K562 (cell line): ENCODE results near the gene CRYBB2. TPM values are rescaled to one million over a fixed set of nuclear protein-coding genes. Genes with fewer than 3 reads are reported as not detected.
A peak's percentile ranks its signal among the peaks of the same experiment; 100 is the strongest.
"Not testable (repeated sequence)": the region's sequence is repeated elsewhere in the genome, so short reads cannot be mapped to it uniquely, and the experiment has no call there.

ENCODE experiments used
- ATAC-seq: fragments of 200-7000 bp; cut with Tn5 transposase; 3 replicates; pipeline ENCODE4 v1.9.1; 2020; ENCODE audit warnings: moderate library complexity
- BruUV-seq: library from RNA; stranded (reverse); fragments of 400-500 nt; replicated peaks from 2 replicates; lab custom pipeline; 2021; lab: Mats Ljungman, UMichigan
- CTCF ChIA-PET: fragments of 300-600 bp; formaldehyde crosslinking; extraction: SDS; loops from one replicate; lab custom pipeline; 2021; ENCODE audit warnings: low intra/inter-chr PET ratio; lab: Yijun Ruan, JAX
- POLR2A ChIA-PET: fragments of 300-600, 350-650 bp; sonication (Branson Sonifier 250); formaldehyde crosslinking; extraction: SDS; loops from one replicate; lab custom pipeline; 2021; ENCODE audit warnings: antibody characterized with exemption, inconsistent platforms; lab: Yijun Ruan, JAX
- DNase-seq, 4 experiments: peaks; one replicate each; pipeline versions ENCODE4 v3.0.0 to v3.0.0-alpha.2; 2011 to 2018; ENCODE audit warnings: low spot score in 3 of 4, mixed read lengths in 3 of 4; ENCODE audit errors: extremely low read depth in 1 of 4
- FAIRE-seq: peaks from 2 replicates; lab custom pipeline; 2011; peaks lifted over from hg19 to GRCh38; lab: Jason Lieb, UNC
- H2AFZ ChIP-seq: 2 replicates; pipeline ENCODE4 v1.6.0; 2011; ENCODE audit warnings: low read depth, low read length, control low read depth, inconsistent platforms
- H3K27ac ChIP-seq: fragments of 200-600 bp; 3 replicates; pipeline ENCODE4 v1.8.0; 2011; ENCODE audit warnings: low read depth, mild to moderate bottlenecking, control low read depth, inconsistent platforms, low read length, moderate library complexity, mixed read lengths; ENCODE audit errors: extremely low read depth
- H3K27me3 ChIP-seq, 2 experiments: fragments of 300-600 bp in 1 of 2; 2 replicates in 1 of 2; 3 replicates in 1 of 2; pipeline versions ENCODE4 v1.6.0 to v1.8.0; 2011; ENCODE audit warnings: inconsistent platforms in 2 of 2, low read length in 2 of 2, mild to moderate bottlenecking in 1 of 2, mixed read lengths in 1 of 2, moderate library complexity in 1 of 2; ENCODE audit not compliant: control insufficient read depth in 2 of 2, insufficient read depth in 2 of 2
- H3K36me3 ChIP-seq: fragments of 300-600 bp; 3 replicates; pipeline ENCODE4 v1.8.0; 2011; ENCODE audit warnings: mild to moderate bottlenecking, low read length, inconsistent platforms; ENCODE audit not compliant: control insufficient read depth, insufficient read depth
- H3K4me1 ChIP-seq, 2 experiments: fragments of 200-600 bp in 1 of 2; replicated peaks in 1 of 2; 2 replicates in 1 of 2; 3 replicates in 1 of 2; pipeline versions ENCODE4 v1.5.1 to v1.8.0; 2011; ENCODE audit warnings: inconsistent platforms in 2 of 2, low read length in 2 of 2, mild to moderate bottlenecking in 1 of 2, mixed read lengths in 1 of 2, moderate library complexity in 1 of 2; ENCODE audit not compliant: control insufficient read depth in 2 of 2, insufficient read depth in 2 of 2
- H3K4me2 ChIP-seq: 2 replicates; pipeline ENCODE4 v1.6.1; 2011; ENCODE audit warnings: low read length, control low read depth, inconsistent platforms, mixed read lengths; ENCODE audit not compliant: insufficient read depth
- H3K4me3 ChIP-seq: fragments of 200-600 bp; sonication (generic), shearing (Covaris generic); 2 replicates; pipeline ENCODE4 v1.5.1; 2016; ENCODE audit warnings: control low read depth, inconsistent platforms
- H3K79me2 ChIP-seq: fragments of 200-600 bp; 3 replicates; pipeline ENCODE4 v1.8.0; 2011; ENCODE audit warnings: low read length, inconsistent platforms; ENCODE audit not compliant: control insufficient read depth, insufficient read depth
- H3K9ac ChIP-seq, 2 experiments: 2 replicates each; pipeline versions ENCODE4 v1.6.0 to v1.6.1; 2011; ENCODE audit warnings: low read depth in 2 of 2, low read length in 2 of 2, control low read depth in 1 of 2, inconsistent platforms in 1 of 2, mild to moderate bottlenecking in 1 of 2, mixed read lengths in 1 of 2; ENCODE audit not compliant: insufficient read depth in 1 of 2
- H3K9me1 ChIP-seq: one replicate; pipeline ENCODE4 v1.6.0; 2011; ENCODE audit warnings: inconsistent platforms, mild to moderate bottlenecking, low read length, moderate library complexity; ENCODE audit not compliant: control insufficient read depth, insufficient read depth
- H3K9me3 ChIP-seq: replicated peaks from 2 replicates; pipeline ENCODE4 v1.5.1; 2011; ENCODE audit warnings: low read depth, low read length, inconsistent platforms; ENCODE audit not compliant: control insufficient read depth, insufficient read depth
- H4K20me1 ChIP-seq: replicated peaks from 2 replicates; pipeline ENCODE4 v1.6.1; 2011; ENCODE audit warnings: low read length, inconsistent platforms, mixed read lengths; ENCODE audit not compliant: control insufficient read depth, insufficient read depth
- DDX20 ChIP-seq: fragments of 450-650 bp; IDR thresholded peaks from 2 replicates; pipeline ENCODE4 v1.6.1; 2016; ENCODE audit warnings: missing genetic modification characterization, low read depth, mild to moderate bottlenecking, missing compliant biosample characterization, moderate library complexity
- E2F8 ChIP-seq: fragments of 450-650 bp; IDR thresholded peaks from 2 replicates; pipeline ENCODE4 v1.7.1; 2018; ENCODE audit warnings: mild to moderate bottlenecking, low read depth; ENCODE audit not compliant: partially characterized antibody
- IFI16 ChIP-seq: fragments of 250-450 bp; sonication (Bioruptor Pico); IDR thresholded peaks from 2 replicates; pipeline ENCODE4 v2.1.2; 2022; ENCODE audit warnings: mild to moderate bottlenecking, inconsistent platforms
- MBD2 ChIP-seq: sonication (generic); IDR thresholded peaks from 2 replicates; pipeline ENCODE4 v1.6.1; 2016; ENCODE audit warnings: low read depth, borderline replicate concordance
- MYC ChIP-seq, 2 experiments: fragments of 250-450 bp in 1 of 2; sonication (Bioruptor Pico) in 1 of 2; IDR thresholded peaks; 2 replicates each; pipeline versions ENCODE4 v1.5.1 to v1.6.1; 2012 to 2021; ENCODE audit warnings: low read depth in 2 of 2, borderline replicate concordance in 1 of 2, improper control_type of control experiment in 1 of 2, low read length in 1 of 2, mild to moderate bottlenecking in 1 of 2, moderate library complexity in 1 of 2
- NRF1 ChIP-seq, 2 experiments: fragments of 450-650 bp; IDR thresholded peaks in 1 of 2; conservative IDR thresholded peaks in 1 of 2; 2 replicates each; pipeline ENCODE4 v1.6.1; 2014; ENCODE audit warnings: mild to moderate bottlenecking in 2 of 2
- SAFB ChIP-seq: fragments of 200-400 bp; formaldehyde crosslinking; IDR thresholded peaks from 2 replicates; pipeline ENCODE4 v1.6.1; 2017; ENCODE audit warnings: low read depth, low read length, borderline replicate concordance
- SMAD4 ChIP-seq: fragments of 250-450 bp; sonication (Bioruptor Pico); conservative IDR thresholded peaks from 2 replicates; pipeline ENCODE4 v1.8.0; 2021; ENCODE audit warnings: inconsistent platforms, mild to moderate bottlenecking, moderate library complexity
- ZNF124 ChIP-seq: sonication (generic); formaldehyde crosslinking; IDR thresholded peaks from 2 replicates; pipeline ENCODE4 v1.8.1; 2022; ENCODE audit warnings: missing genetic modification reagents
- ZNF146 ChIP-seq: IDR thresholded peaks from one replicate; pipeline ENCODE4 v1.6.1; 2018; ENCODE audit warnings: missing compliant biosample characterization; ENCODE audit not compliant: unreplicated experiment
- ZNF24 ChIP-seq: fragments of 450-650 bp; IDR thresholded peaks from 2 replicates; pipeline ENCODE4 v1.6.1; 2016
- ZNF584 ChIP-seq: fragments of 200-800 bp; sonication (Bioruptor generic); IDR thresholded peaks from 2 replicates; pipeline ENCODE4 v1.6.1; 2016; ENCODE audit warnings: low read depth, mild to moderate bottlenecking, missing genetic modification characterization, missing compliant biosample characterization
- WGBS: fragments of 100-300 bp; shearing (Covaris generic); methylation state at CpG from one replicate; pipeline ENCODE4 v1.1.6; 2016; ENCODE audit warnings: low coverage, mixed read lengths; ENCODE audit not compliant: insufficient coverage; ENCODE audit errors: missing lambda C conversion rate; 5-methylcytosine and 5-hydroxymethylcytosine counted together
- in situ Hi-C: fragments of 300-500 bp; cut with MboI; formaldehyde crosslinking; loops from 4 replicates; pipeline ENCODE4 v1.15.0; 2018; ENCODE audit warnings: inconsistent platforms, mixed read lengths
- intact Hi-C: fragments of 100-400 bp; cut with micrococcal nuclease; formaldehyde crosslinking; loops from 2 replicates; pipeline ENCODE4 v1.14.2; 2022
- polyA plus RNA-seq, 8 experiments: library from polyadenylated mRNA; depleted of rRNA in 4 of 8; stranded (reverse) in 5 of 8; unstranded in 3 of 8; fragments of >200 nt; fragmentation: Nextera tagmentation in 2 of 8; fragmentation: Illumina TruSeq in 1 of 8; extraction: Ambion mirVana in 2 of 8; extraction: Trizol in 1 of 8; gene quantifications; 2 replicates each; pipeline versions ENCODE4 v1.2.1 to v1.2.3, GENCODE V29; 2011 to 2014; ENCODE audit warnings: inconsistent platforms in 1 of 8, missing spikeins in 1 of 8
- total RNA-seq, 7 experiments: library from RNA; depleted of rRNA in 6 of 7; stranded (reverse); fragments of >200 nt in 6 of 7; fragmentation: Illumina TruSeq in 2 of 7; extraction: Trizol in 2 of 7; gene quantifications; 2 replicates each; pipeline versions ENCODE4 v1.2.1 to v1.2.3, GENCODE V29; 2011 to 2021; ENCODE audit warnings: low replicate concordance in 1 of 7

The CRYBB2 gene
- total and polyA plus RNA-seq, 9 of the 15 experiments (the other 6 are each of a cell fraction or from before 2014, with no cell fraction given), result not detected

- DNase-seq, H4K20me1 ChIP-seq, CTCF ChIA-PET, H3K4me1 ChIP-seq, H3K36me3 ChIP-seq, H3K4me2 ChIP-seq, H3K9me3 ChIP-seq, H2AFZ ChIP-seq, POLR2A ChIA-PET, H3K27me3 ChIP-seq, FAIRE-seq, H3K9me1 ChIP-seq, H3K27ac ChIP-seq, ATAC-seq, BruUV-seq, H3K4me3 ChIP-seq, H3K9ac ChIP-seq, H3K79me2 ChIP-seq: not testable (repeated sequence)
- TF ChIP-seq ZNF146, result peak; percentile 14
- in situ Hi-C loops, result loop anchor here (10.0 kb wide), 1 partner anchor 101 kb away; no protein-coding TSS in a partner anchor
- intact Hi-C loops, result loop anchor here (10.0 kb wide), 1 partner anchor 471 kb away; no protein-coding TSS in a partner anchor
Observed at GRCh38 chr22:25233706-25234105, 14.3 kb downstream of the CRYBB2 start.

GRCh38 chr22:25235547-25236290 is 16.3 kb downstream of the CRYBB2 start:
- Histone ChIP-seq H3K36me3 (no peaks in the 10 kb centered on the region), H3K4me3 (no peak overlapping the region), H3K27me3 (no peaks in the 10 kb centered on the region), H4K20me1 (no peaks in the 10 kb centered on the region), H3K9me3 (no peaks in the 10 kb centered on the region), H3K4me1 (peaks cover 0 to 5% of the 10 kb centered on the region in 2 experiments; a peak in 1 of 5 replicates), H3K9me1 (no peaks in the 10 kb centered on the region), H3K9ac (no peak overlapping the region), H3K79me2 (no peaks in the 10 kb centered on the region), H3K27ac (no peak overlapping the region), H2AFZ (no peak overlapping the region), H3K4me2 (no peak overlapping the region)
- FAIRE-seq, result peak; percentile 75
- in situ Hi-C loops, result loop anchor here (10.0 kb wide), 1 partner anchor 99 kb away; no protein-coding TSS in a partner anchor
- intact Hi-C loops, result loop anchor here (5.0 to 10.0 kb wide), 2 partner anchors 97 to 469 kb away; no protein-coding TSS in a partner anchor
- ChIA-PET POLR2A (no interaction called here), CTCF (no interaction called here)
- peak; percentile 100 for ATAC-seq
- DNase-seq, result peak; percentile 84 to 100 (median 99)
- under 1% methylated on average over 27 of the region's 30 CpGs for WGBS
- BruUV-seq, result no TSS peak
- TF ChIP-seq E2F8 (no peak), MBD2 (no peak), NRF1 (conservative IDR thresholded peaks at IDR 0.05 in 1 of 2, IDR thresholded peaks at IDR 0.05 in 1 of 2) (peak; percentile 69 to 72), DDX20 (no peak), ZNF584 (no peak), ZNF124 (CRISPR knock-in tag) (no peak), ZNF24 (no peak), SAFB (no peak), MYC (IDR thresholded peaks at IDR 0.05; ENCODE audit: low read depth, low read length) (no peak), MYC (CRISPR knock-in tag; IDR thresholded peaks at IDR 0.05; ENCODE audit: borderline replicate concordance, low read depth) (no peak), IFI16 (no peak), SMAD4 (CRISPR knock-in tag) (no peak)
